ENCODE data around the gene SPOCK3. TPM values are rescaled to one million over a fixed set of nuclear protein-coding genes. Genes with fewer than 3 reads are reported as not detected.

Gene SPOCK3
- total RNA-seq, 2 donors from 2014 or later = 18.1 to 22.8 TPM

- Histone ChIP-seq H3K27me3 (replicated peaks; ENCODE audit: insufficient read depth) (no peaks in the 10 kb centered on the region), H3K4me1 (replicated peaks) (no peaks in the 10 kb centered on the region), H3K4me3 (no peak overlapping the region), H3K27ac (no peak overlapping the region), H3K9me3 (no peaks in the 10 kb centered on the region), H3K36me3 (no peaks in the 10 kb centered on the region)
- WGBS = 64% methylated on average over 3 of the region's 3 CpGs
- TF ChIP-seq CTCF (IDR thresholded peaks at IDR 0.05) = no peak
- TF ChIP-seq POLR2AphosphoS5 (IDR thresholded peaks at IDR 0.05) = no peak
- TF ChIP-seq POLR2A (IDR thresholded peaks at IDR 0.05) = no peak
- no peak for DNase-seq (ENCODE audit: low spot score)
- intact Hi-C loops (cut with DNase I) = no loop called here
These were observed 309.9 kb downstream of the SPOCK3 start for GRCh38 chr4:166924424-166924823.

GRCh38 chr4:166913926-166914325 is 320.4 kb downstream of the SPOCK3 start:
- DNase-seq (ENCODE audit: low spot score) = no peak
- no peaks in the 10 kb centered on the region for H3K9me3 ChIP-seq
- H3K27me3 ChIP-seq (replicated peaks; ENCODE audit: insufficient read depth) = no peaks in the 10 kb centered on the region
- TF ChIP-seq POLR2A (IDR thresholded peaks at IDR 0.05) (no peak), POLR2AphosphoS5 (IDR thresholded peaks at IDR 0.05) (no peak), CTCF (IDR thresholded peaks at IDR 0.05) (no peak)
- no peaks in the 10 kb centered on the region for H3K36me3 ChIP-seq
- no peak overlapping the region for H3K4me3 ChIP-seq
- 34% methylated on average over 4 of the region's 4 CpGs for WGBS
- intact Hi-C loops (cut with DNase I) = no loop called here
- no peaks in the 10 kb centered on the region for H3K4me1 ChIP-seq (replicated peaks)
- H3K27ac ChIP-seq = no peak overlapping the region

GRCh38 chr4:166903408-166903807 is 330.9 kb downstream of the SPOCK3 start:
- Histone ChIP-seq H3K36me3 (no peaks in the 10 kb centered on the region), H3K9me3 (no peaks in the 10 kb centered on the region), H3K4me1 (replicated peaks) (no peaks in the 10 kb centered on the region), H3K27me3 (replicated peaks; ENCODE audit: insufficient read depth) (no peaks in the 10 kb centered on the region), H3K4me3 (no peak overlapping the region), H3K27ac (no peak overlapping the region)
- 92% methylated on average over 5 of the region's 5 CpGs for WGBS
- DNase-seq (ENCODE audit: low spot score) = no peak
- intact Hi-C loops (cut with DNase I) = no loop called here
- no peak for TF ChIP-seq POLR2AphosphoS5 (IDR thresholded peaks at IDR 0.05)
- no peak for TF ChIP-seq POLR2A (IDR thresholded peaks at IDR 0.05)
- TF ChIP-seq CTCF (IDR thresholded peaks at IDR 0.05) = no peak

GRCh38 chr4:166902941-166903340 is 331.4 kb downstream of the SPOCK3 start:
- Histone ChIP-seq H3K27me3 (replicated peaks; ENCODE audit: insufficient read depth) (no peaks in the 10 kb centered on the region), H3K36me3 (no peaks in the 10 kb centered on the region), H3K27ac (no peak overlapping the region), H3K9me3 (no peaks in the 10 kb centered on the region), H3K4me3 (no peak overlapping the region), H3K4me1 (replicated peaks) (no peaks in the 10 kb centered on the region)
- 71% methylated on average over 1 of the region's 1 CpG for WGBS
- intact Hi-C loops (cut with DNase I) = no loop called here
- TF ChIP-seq CTCF (IDR thresholded peaks at IDR 0.05) (no peak), POLR2AphosphoS5 (IDR thresholded peaks at IDR 0.05) (no peak), POLR2A (IDR thresholded peaks at IDR 0.05) (no peak)
- no peak for DNase-seq (ENCODE audit: low spot score)

GRCh38 chr4:166896254-166896653 is 338.0 kb downstream of the SPOCK3 start:
- no peaks in the 10 kb centered on the region for H3K36me3 ChIP-seq
- no peaks in the 10 kb centered on the region for H3K4me1 ChIP-seq (replicated peaks)
- H3K9me3 ChIP-seq = no peaks in the 10 kb centered on the region
- no peak overlapping the region for H3K27ac ChIP-seq
- TF ChIP-seq CTCF (IDR thresholded peaks at IDR 0.05) (no peak), POLR2AphosphoS5 (IDR thresholded peaks at IDR 0.05) (no peak), POLR2A (IDR thresholded peaks at IDR 0.05) (no peak)
- intact Hi-C loops (cut with DNase I) = no loop called here
- H3K4me3 ChIP-seq = no peak overlapping the region
- 60% methylated on average over 3 of the region's 3 CpGs for WGBS
- no peak for DNase-seq (ENCODE audit: low spot score)
- H3K27me3 ChIP-seq (replicated peaks; ENCODE audit: insufficient read depth) = no peaks in the 10 kb centered on the region

Data from prostate gland (tissue), 2 donors.